RWPE1 (cell line): ENCODE results near the gene OR52B6.

ENCODE experiments used
- CTCF ChIA-PET: fragments of 350-600 bp; sonication (Branson Sonifier 250); formaldehyde crosslinking; extraction: SDS; loops from one replicate; lab custom pipeline; 2021; lab: Yijun Ruan, JAX
- POLR2A ChIA-PET: fragments of 400-600 bp; formaldehyde crosslinking; extraction: SDS; loops from one replicate; lab custom pipeline; 2020; ENCODE audit warnings: antibody characterized with exemption; ENCODE audit not compliant: low non-redundant PET; lab: Yijun Ruan, JAX
- DNase-seq: peaks from one replicate; pipeline ENCODE4 v3.0.0; 2012; ENCODE audit warnings: low spot score
- H3K27ac ChIP-seq: fragments of 450-650 bp; 2 replicates; pipeline ENCODE4 v1.5.1; 2017
- TF ChIP-seq, protein P1 (sequence below): fragments of 450-650 bp; conservative IDR thresholded peaks from 2 replicates; pipeline ENCODE4 v1.5.1; 2017; ENCODE audit warnings: low read depth, mild to moderate bottlenecking

Gene OR52B6

GRCh38 chr11:5603326-5603725 is 22.6 kb downstream of the OR52B6 start:
- CTCF ChIA-PET: interaction anchor here (0.5 to 0.6 kb wide), 3 partner anchors 12 to 148 kb away, joined by 3 to 4 read pairs (median 4); no protein-coding TSS in a partner anchor
- TF ChIP-seq, protein P1, sequence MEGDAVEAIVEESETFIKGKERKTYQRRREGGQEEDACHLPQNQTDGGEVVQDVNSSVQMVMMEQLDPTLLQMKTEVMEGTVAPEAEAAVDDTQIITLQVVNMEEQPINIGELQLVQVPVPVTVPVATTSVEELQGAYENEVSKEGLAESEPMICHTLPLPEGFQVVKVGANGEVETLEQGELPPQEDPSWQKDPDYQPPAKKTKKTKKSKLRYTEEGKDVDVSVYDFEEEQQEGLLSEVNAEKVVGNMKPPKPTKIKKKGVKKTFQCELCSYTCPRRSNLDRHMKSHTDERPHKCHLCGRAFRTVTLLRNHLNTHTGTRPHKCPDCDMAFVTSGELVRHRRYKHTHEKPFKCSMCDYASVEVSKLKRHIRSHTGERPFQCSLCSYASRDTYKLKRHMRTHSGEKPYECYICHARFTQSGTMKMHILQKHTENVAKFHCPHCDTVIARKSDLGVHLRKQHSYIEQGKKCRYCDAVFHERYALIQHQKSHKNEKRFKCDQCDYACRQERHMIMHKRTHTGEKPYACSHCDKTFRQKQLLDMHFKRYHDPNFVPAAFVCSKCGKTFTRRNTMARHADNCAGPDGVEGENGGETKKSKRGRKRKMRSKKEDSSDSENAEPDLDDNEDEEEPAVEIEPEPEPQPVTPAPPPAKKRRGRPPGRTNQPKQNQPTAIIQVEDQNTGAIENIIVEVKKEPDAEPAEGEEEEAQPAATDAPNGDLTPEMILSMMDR: no peak
- H3K27ac ChIP-seq: no peak overlapping the region
- POLR2A ChIA-PET: no interaction called here
- no peak for DNase-seq

DNA sequence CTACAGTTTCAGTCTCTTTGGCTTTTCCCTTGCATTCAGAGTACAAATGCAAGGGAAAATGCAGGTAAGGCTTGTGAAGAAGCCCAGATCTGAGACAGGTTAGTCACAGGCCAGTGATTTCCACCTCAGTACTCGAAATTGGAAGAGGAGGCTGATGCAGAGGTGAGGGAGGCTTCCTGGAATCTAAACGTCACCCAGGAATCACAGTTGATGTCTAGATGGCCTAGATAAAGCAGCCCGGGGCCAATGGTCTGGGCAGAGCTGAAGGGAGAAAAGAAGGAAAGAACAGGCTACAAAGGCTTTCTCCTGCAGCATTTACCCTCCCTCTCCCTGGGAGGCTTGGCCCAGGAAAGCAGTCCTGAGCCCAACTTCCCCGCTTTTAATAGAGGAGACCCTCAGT is 24.2 kb downstream of the OR52B6 start:
- POLR2A ChIA-PET: no interaction called here

GRCh38 chr11:5605849-5606248 is 25.2 kb downstream of the OR52B6 start:
- TF ChIP-seq, protein P1: no peak; the same call in 1 of the 2 replicates
- ChIA-PET POLR2A (no interaction called here), CTCF (interaction anchor here (0.6 to 0.9 kb wide), 2 partner anchors 279 to 1418 kb away, joined by 3 read pairs; no protein-coding TSS in a partner anchor)
- H3K27ac ChIP-seq: no peak overlapping the region
- peak; percentile 56 for DNase-seq

More for the DNA sequence above, 24.2 kb downstream of the OR52B6 start:
- TF ChIP-seq, protein P1: no peak
- DNase-seq: no peak
- no peak overlapping the region for H3K27ac ChIP-seq
- CTCF ChIA-PET: interaction anchor here (0.9 to 1.0 kb wide), 2 partner anchors 57 to 152 kb away, joined by 3 read pairs; no protein-coding TSS in a partner anchor

GRCh38 chr11:5608808-5609207 is 28.1 kb downstream of the OR52B6 start:
- POLR2A ChIA-PET: no interaction called here

GRCh38 chr11:5610446-5610845 is 29.8 kb downstream of the OR52B6 start:
- CTCF ChIA-PET: interaction anchor here (0.6 kb wide), 1 partner anchor 9 kb away, joined by 3 read pairs; no protein-coding TSS in a partner anchor
- H3K27ac ChIP-seq: no peak overlapping the region
- DNase-seq: no peak
- TF ChIP-seq, protein P1: no peak
- POLR2A ChIA-PET: no interaction called here

More at GRCh38 chr11:5608808-5609207, 28.1 kb downstream of the OR52B6 start:
- no peak overlapping the region for H3K27ac ChIP-seq
- CTCF ChIA-PET: no interaction called here
- TF ChIP-seq, protein P1: no peak
- no peak for DNase-seq

DNA sequence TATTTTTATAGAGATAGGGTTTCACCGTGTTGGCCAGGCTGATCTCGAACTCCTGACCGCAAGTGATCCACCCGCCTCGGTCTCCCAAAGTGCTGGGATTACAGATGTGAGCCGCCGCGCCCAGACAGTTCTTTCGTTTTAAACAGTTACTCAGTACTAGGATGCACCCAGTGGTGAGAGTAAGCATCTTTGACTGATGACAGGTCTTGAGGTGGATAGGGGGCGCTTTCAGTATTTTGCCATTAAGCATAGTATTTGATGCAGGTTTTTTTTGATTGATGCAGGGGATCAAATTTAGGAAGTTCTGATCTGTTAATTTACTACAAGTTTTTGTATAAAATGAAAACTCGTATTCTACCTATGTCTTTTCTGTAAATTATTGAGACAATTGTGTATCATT is 30.9 kb downstream of the OR52B6 start:
- POLR2A ChIA-PET: no interaction called here
- no peak for DNase-seq
- TF ChIP-seq, protein P1: no peak
- no peak overlapping the region for H3K27ac ChIP-seq
- CTCF ChIA-PET: no interaction called here
